GM21367 (cell line): ENCODE results near the gene UBP1.

Experiments used
- ATAC-seq: cut with Tn5 transposase; IDR thresholded peaks from one replicate; pipeline ENCODE4 v1.9.1; 2021; ENCODE audit not compliant: unreplicated experiment

UBP1 gene

GRCh38 chr3:33392144-33392543 lies 48.1 kb downstream of the UBP1 start:
- ATAC-seq: no peak

- ATAC-seq: no peak
These were observed 48.8 kb downstream of the UBP1 start for GRCh38 chr3:33391255-33391995.

- no peak for ATAC-seq
These were observed 50.3 kb downstream of the UBP1 start for GRCh38 chr3:33389908-33390307.

- no peak for ATAC-seq
These were observed 51.7 kb downstream of the UBP1 start for GRCh38 chr3:33388374-33389100.

GRCh38 chr3:33386631-33387030 lies 53.6 kb downstream of the UBP1 start:
- ATAC-seq: no peak

GRCh38 chr3:33385423-33385822 lies 54.8 kb downstream of the UBP1 start:
- no peak for ATAC-seq

- ATAC-seq: no peak
These were observed 56.3 kb downstream of the UBP1 start for GRCh38 chr3:33383951-33384350.

- no peak for ATAC-seq
These were observed 59.6 kb downstream of the UBP1 start for GRCh38 chr3:33380653-33381052.

GRCh38 chr3:33377931-33378330 lies 62.3 kb downstream of the UBP1 start:
- no peak for ATAC-seq

GRCh38 chr3:33377489-33377888 lies 62.7 kb downstream of the UBP1 start:
- no peak for ATAC-seq

- ATAC-seq: no peak
These were observed 67.1 kb downstream of the UBP1 start for GRCh38 chr3:33373082-33373437.

- peak; percentile 51 for ATAC-seq
These were observed 67.8 kb downstream of the UBP1 start for GRCh38 chr3:33372218-33373081.

- no peak for ATAC-seq
These were observed 75.6 kb downstream of the UBP1 start for GRCh38 chr3:33364531-33365128.

- no peak for ATAC-seq
These were observed 76.1 kb downstream of the UBP1 start for GRCh38 chr3:33364060-33364459.

- ATAC-seq: no peak
These were observed 76.9 kb downstream of the UBP1 start for GRCh38 chr3:33363113-33363800.

GRCh38 chr3:33360136-33360825 lies 79.9 kb downstream of the UBP1 start:
- no peak for ATAC-seq

- no peak for ATAC-seq
These were observed 81.9 kb downstream of the UBP1 start for GRCh38 chr3:33358172-33358781.

- no peak for ATAC-seq
These were observed 84.6 kb downstream of the UBP1 start for GRCh38 chr3:33355611-33356010.

GRCh38 chr3:33339758-33340157 lies 100.4 kb downstream of the UBP1 start:
- ATAC-seq: no peak
